Panc1 (cell line): ENCODE measurements around the gene CDK5R1.

Experiments used
- POLR2AphosphoS5 ChIP-seq: IDR thresholded peaks from 2 replicates; pipeline ENCODE4 v1.6.1; 2012; ENCODE audit warnings: mild to moderate bottlenecking, low read depth, low read length, moderate library complexity
- TF ChIP-seq, protein P1 (sequence below): fragments of 450-650 bp; IDR thresholded peaks from 2 replicates; pipeline ENCODE4 v1.5.1; 2017; ENCODE audit warnings: mild to moderate bottlenecking

DNA sequence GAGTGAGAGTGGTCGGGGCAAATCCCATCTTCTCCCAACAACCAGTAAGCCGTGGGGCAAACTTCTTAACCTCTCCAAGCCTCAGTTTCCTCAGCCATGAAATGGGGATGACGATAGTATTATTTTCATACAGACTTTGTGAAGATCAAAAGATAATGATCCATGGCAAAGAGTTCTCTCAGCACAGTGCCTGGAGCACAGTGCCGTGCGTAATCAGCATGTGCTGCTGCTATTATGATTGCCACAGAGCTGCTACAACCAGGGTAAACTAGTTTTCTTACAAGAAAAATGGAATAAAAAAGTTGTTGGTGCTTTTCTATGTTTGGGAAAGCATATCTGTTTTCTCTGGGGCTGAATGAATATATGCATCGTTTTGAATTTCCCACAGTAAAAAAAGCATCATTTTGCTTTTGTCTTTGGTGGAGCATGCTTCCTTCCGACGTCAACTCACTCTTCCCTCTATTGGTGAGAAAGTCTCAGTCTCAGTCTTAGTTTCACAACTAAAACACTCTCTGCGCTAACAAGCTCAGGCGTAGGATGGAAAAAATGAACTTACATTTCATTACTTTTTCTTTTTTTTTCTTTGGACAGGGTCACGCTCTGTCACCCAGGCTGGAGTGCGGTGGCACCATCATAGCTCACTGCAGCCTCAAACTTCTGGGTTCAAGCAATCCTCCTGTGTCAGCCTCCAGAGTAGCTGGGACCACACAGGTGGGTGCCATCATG, 37.2 kb downstream of the CDK5R1 start:
- TF ChIP-seq, protein P1, sequence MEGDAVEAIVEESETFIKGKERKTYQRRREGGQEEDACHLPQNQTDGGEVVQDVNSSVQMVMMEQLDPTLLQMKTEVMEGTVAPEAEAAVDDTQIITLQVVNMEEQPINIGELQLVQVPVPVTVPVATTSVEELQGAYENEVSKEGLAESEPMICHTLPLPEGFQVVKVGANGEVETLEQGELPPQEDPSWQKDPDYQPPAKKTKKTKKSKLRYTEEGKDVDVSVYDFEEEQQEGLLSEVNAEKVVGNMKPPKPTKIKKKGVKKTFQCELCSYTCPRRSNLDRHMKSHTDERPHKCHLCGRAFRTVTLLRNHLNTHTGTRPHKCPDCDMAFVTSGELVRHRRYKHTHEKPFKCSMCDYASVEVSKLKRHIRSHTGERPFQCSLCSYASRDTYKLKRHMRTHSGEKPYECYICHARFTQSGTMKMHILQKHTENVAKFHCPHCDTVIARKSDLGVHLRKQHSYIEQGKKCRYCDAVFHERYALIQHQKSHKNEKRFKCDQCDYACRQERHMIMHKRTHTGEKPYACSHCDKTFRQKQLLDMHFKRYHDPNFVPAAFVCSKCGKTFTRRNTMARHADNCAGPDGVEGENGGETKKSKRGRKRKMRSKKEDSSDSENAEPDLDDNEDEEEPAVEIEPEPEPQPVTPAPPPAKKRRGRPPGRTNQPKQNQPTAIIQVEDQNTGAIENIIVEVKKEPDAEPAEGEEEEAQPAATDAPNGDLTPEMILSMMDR, result no peak
- no peak for TF ChIP-seq POLR2AphosphoS5
